ENCODE measurements around the gene ACP4.
"Not testable (repeated sequence)": the region's sequence is repeated elsewhere in the genome, so short reads cannot be mapped to it uniquely, and the experiment has no call there.

DNA sequence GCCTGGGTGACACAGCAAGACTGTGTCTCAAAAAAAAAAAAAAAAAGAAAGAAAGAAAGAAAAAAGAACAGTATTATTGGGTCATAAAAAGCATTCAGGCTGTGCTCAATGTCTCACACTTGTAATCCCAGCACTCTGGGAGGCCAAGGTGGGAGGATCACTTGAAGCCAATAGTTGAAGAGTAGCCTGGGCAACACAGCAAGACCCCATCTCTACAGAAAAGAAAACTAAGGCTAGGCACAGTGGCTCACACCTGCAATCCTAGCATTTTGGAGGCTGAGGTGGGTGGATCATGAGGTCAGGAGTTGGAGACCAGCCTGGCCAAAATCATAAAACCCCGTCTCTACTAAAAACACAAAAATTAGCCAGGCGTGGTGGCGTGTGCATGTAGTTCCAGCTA is 32.6 kb upstream of the ACP4 start:
- not testable (repeated sequence) for TF ChIP-seq EZH2phosphoT487 (IDR thresholded peaks at IDR 0.05; ENCODE audit: unreplicated experiment)
- TF ChIP-seq, protein P1, sequence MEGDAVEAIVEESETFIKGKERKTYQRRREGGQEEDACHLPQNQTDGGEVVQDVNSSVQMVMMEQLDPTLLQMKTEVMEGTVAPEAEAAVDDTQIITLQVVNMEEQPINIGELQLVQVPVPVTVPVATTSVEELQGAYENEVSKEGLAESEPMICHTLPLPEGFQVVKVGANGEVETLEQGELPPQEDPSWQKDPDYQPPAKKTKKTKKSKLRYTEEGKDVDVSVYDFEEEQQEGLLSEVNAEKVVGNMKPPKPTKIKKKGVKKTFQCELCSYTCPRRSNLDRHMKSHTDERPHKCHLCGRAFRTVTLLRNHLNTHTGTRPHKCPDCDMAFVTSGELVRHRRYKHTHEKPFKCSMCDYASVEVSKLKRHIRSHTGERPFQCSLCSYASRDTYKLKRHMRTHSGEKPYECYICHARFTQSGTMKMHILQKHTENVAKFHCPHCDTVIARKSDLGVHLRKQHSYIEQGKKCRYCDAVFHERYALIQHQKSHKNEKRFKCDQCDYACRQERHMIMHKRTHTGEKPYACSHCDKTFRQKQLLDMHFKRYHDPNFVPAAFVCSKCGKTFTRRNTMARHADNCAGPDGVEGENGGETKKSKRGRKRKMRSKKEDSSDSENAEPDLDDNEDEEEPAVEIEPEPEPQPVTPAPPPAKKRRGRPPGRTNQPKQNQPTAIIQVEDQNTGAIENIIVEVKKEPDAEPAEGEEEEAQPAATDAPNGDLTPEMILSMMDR (conservative IDR thresholded peaks at IDR 0.05; ENCODE audit: low read depth in 2 of 2) = not testable (repeated sequence)

Data from GM23338 (cell line).